Fibroblast of skin of abdomen (primary cell): ENCODE data around the gene TPX2.

Experiments used
- DNase-seq: peaks from one replicate; pipeline ENCODE4 v3.0.0-alpha.2; 2013

TPX2 gene

GRCh38 chr20:31833931-31834521 is 94.9 kb downstream of the TPX2 start:
- DNase-seq = no peak

- no peak for DNase-seq
Measured at GRCh38 chr20:31835554-31835953, 96.5 kb downstream of the TPX2 start.

GRCh38 chr20:31835977-31836852 is 97.1 kb downstream of the TPX2 start:
- peak; percentile 90 for DNase-seq

- peak; percentile 45 for DNase-seq
Measured at GRCh38 chr20:31836853-31837608, 97.9 kb downstream of the TPX2 start.

GRCh38 chr20:31837896-31838397 is 98.9 kb downstream of the TPX2 start:
- DNase-seq = peak; percentile 64

GRCh38 chr20:31838646-31839292 is 99.7 kb downstream of the TPX2 start:
- peak; percentile 28 for DNase-seq

GRCh38 chr20:31839782-31840487 is 100.8 kb downstream of the TPX2 start:
- no peak for DNase-seq

- DNase-seq = no peak
Measured at GRCh38 chr20:31840906-31841816, 102.1 kb downstream of the TPX2 start.

GRCh38 chr20:31841928-31842327 is 102.8 kb downstream of the TPX2 start:
- peak; percentile 68 for DNase-seq

GRCh38 chr20:31842471-31843157 is 103.5 kb downstream of the TPX2 start:
- peak; percentile 65 for DNase-seq

GRCh38 chr20:31843288-31843687 is 104.2 kb downstream of the TPX2 start:
- DNase-seq = no peak

- no peak for DNase-seq
Measured at GRCh38 chr20:31843881-31844280, 104.8 kb downstream of the TPX2 start.

- no peak for DNase-seq
Measured at GRCh38 chr20:31844737-31845299, 105.7 kb downstream of the TPX2 start.

- no peak for DNase-seq
Measured at GRCh38 chr20:31845300-31845863, 106.3 kb downstream of the TPX2 start, which contains the start of gene FOXS1. Gene FOXS1 (minus strand): TSS chr20:31845604. CDS start chr20:31845542, 62 bp downstream.

- no peak for DNase-seq
Measured at GRCh38 chr20:31846793-31847138, 107.7 kb downstream of the TPX2 start.

- DNase-seq = no peak
Measured at GRCh38 chr20:31848088-31848999, 109.3 kb downstream of the TPX2 start.

GRCh38 chr20:31849306-31849930 is 110.3 kb downstream of the TPX2 start:
- no peak for DNase-seq
